Activated naive CD4-positive, alpha-beta T cell treated with anti-CD3 and anti-CD28 coated beads for 36 hours (primary cell): Measurements from ENCODE around the gene PRMT2. TPM values are rescaled to one million over a fixed set of nuclear protein-coding genes. Genes with fewer than 3 reads are reported as not detected.
"Not testable (repeated sequence)": the region's sequence is repeated elsewhere in the genome, so short reads cannot be mapped to it uniquely, and the experiment has no call there.

ENCODE experiments used
- CTCF ChIA-PET: fragments of 350-600 bp; sonication (Branson Sonifier 250); formaldehyde crosslinking; loops from one replicate; lab custom pipeline; 2021; ENCODE audit warnings: antibody characterized with exemption; lab: Charles Lee
- DNase-seq: peaks from one replicate; pipeline ENCODE4 v3.0.0-alpha.2; 2020
- H3K27ac Mint-ChIP-seq: one replicate; pipeline ENCODE4 v1.8.0; 2021; ENCODE audit warnings: mild to moderate bottlenecking, mixed read lengths
- H3K27me3 Mint-ChIP-seq: one replicate; pipeline ENCODE4 v1.8.0; 2021; ENCODE audit warnings: low read depth, mixed read lengths
- H3K36me3 Mint-ChIP-seq: one replicate; pipeline ENCODE4 v1.8.0; 2021; ENCODE audit warnings: low read depth, mixed read lengths
- H3K4me1 Mint-ChIP-seq: one replicate; pipeline ENCODE4 v1.8.0; 2021; ENCODE audit warnings: low read depth, mixed read lengths
- H3K4me3 Mint-ChIP-seq: one replicate; pipeline ENCODE4 v1.8.0; 2021; ENCODE audit warnings: mild to moderate bottlenecking, moderate library complexity, mixed read lengths
- H3K9me3 Mint-ChIP-seq: one replicate; pipeline ENCODE4 v1.8.0; 2021; ENCODE audit warnings: mixed read lengths
- intact Hi-C: fragments of 100-400 bp; cut with micrococcal nuclease; formaldehyde crosslinking; loops from one replicate; pipeline ENCODE4 v1.15.1; 2023
- total RNA-seq, 2 experiments: library from RNA; stranded (reverse); gene quantifications; one replicate each; pipeline ENCODE4 v1.2.3, GENCODE V29; 2021

Gene PRMT2
- total RNA-seq, 2 experiments from 2014 or later = 78.5 to 81.1 TPM

GRCh38 chr21:46666941-46667740 lies 31.7 kb downstream of the PRMT2 start:
- peak; percentile 28 for DNase-seq
- CTCF ChIA-PET = no interaction called here
- Mint-ChIP-seq H3K27ac (no peak overlapping the region), H3K9me3 (no peaks in the 10 kb centered on the region), H3K27me3 (no peaks in the 10 kb centered on the region), H3K36me3 (peaks cover 2% of the 10 kb centered on the region), H3K4me1 (peaks cover 6% of the 10 kb centered on the region), H3K4me3 (peak overlapping the region; percentile 80)
- intact Hi-C loops = no loop called here

- DNase-seq = peak; percentile 22
- intact Hi-C loops = no loop called here
- no peak overlapping the region for H3K27ac Mint-ChIP-seq
These were observed 32.4 kb downstream of the PRMT2 start for GRCh38 chr21:46667741-46668380.

GRCh38 chr21:46668381-46668780 lies 32.9 kb downstream of the PRMT2 start:
- Mint-ChIP-seq H3K9me3 (no peaks in the 10 kb centered on the region), H3K27me3 (no peaks in the 10 kb centered on the region), H3K4me3 (peak overlapping the region; percentile 80), H3K4me1 (peaks cover 6% of the 10 kb centered on the region), H3K36me3 (peaks cover 2% of the 10 kb centered on the region), H3K27ac (no peak overlapping the region)
- intact Hi-C loops = no loop called here
- DNase-seq = no peak
- CTCF ChIA-PET = no interaction called here

More at GRCh38 chr21:46667741-46668380, 32.4 kb downstream of the PRMT2 start:
- Mint-ChIP-seq H3K36me3 (peaks cover 2% of the 10 kb centered on the region), H3K27me3 (no peaks in the 10 kb centered on the region), H3K4me1 (peaks cover 6% of the 10 kb centered on the region), H3K4me3 (peak overlapping the region; percentile 80), H3K9me3 (no peaks in the 10 kb centered on the region)
- CTCF ChIA-PET = no interaction called here

- intact Hi-C loops, CTCF ChIA-PET, H3K36me3 Mint-ChIP-seq, H3K4me3 Mint-ChIP-seq, DNase-seq, H3K4me1 Mint-ChIP-seq, H3K27ac Mint-ChIP-seq, H3K27me3 Mint-ChIP-seq, H3K9me3 Mint-ChIP-seq: not testable (repeated sequence)
These were observed 33.4 kb downstream of the PRMT2 start for GRCh38 chr21:46668904-46669303.

GRCh38 chr21:46674430-46675007 lies 39.0 kb downstream of the PRMT2 start:
- CTCF ChIA-PET = no interaction called here
- no peak for DNase-seq
- no peaks in the 10 kb centered on the region for H3K9me3 Mint-ChIP-seq
- H3K4me3 Mint-ChIP-seq = no peak overlapping the region
- intact Hi-C loops = no loop called here
- H3K27ac Mint-ChIP-seq = no peak overlapping the region
- H3K27me3 Mint-ChIP-seq = no peaks in the 10 kb centered on the region
- no peaks in the 10 kb centered on the region for H3K36me3 Mint-ChIP-seq
- H3K4me1 Mint-ChIP-seq = no peaks in the 10 kb centered on the region

- no peaks in the 10 kb centered on the region for H3K4me1 Mint-ChIP-seq
- H3K27ac Mint-ChIP-seq = no peak overlapping the region
- no peak overlapping the region for H3K4me3 Mint-ChIP-seq
- no peak for DNase-seq
- H3K9me3 Mint-ChIP-seq = no peaks in the 10 kb centered on the region
- no peaks in the 10 kb centered on the region for H3K36me3 Mint-ChIP-seq
- H3K27me3 Mint-ChIP-seq = no peaks in the 10 kb centered on the region
- intact Hi-C loops = no loop called here
- CTCF ChIA-PET = interaction anchor here (1.0 kb wide), 1 partner anchor 14 kb away, joined by 5 read pairs; no protein-coding TSS in a partner anchor
These were observed 40.3 kb downstream of the PRMT2 start for GRCh38 chr21:46675595-46676280.

- H3K4me1 Mint-ChIP-seq, H3K4me3 Mint-ChIP-seq, CTCF ChIA-PET, DNase-seq, H3K36me3 Mint-ChIP-seq, H3K9me3 Mint-ChIP-seq, H3K27me3 Mint-ChIP-seq, H3K27ac Mint-ChIP-seq, intact Hi-C loops: not testable (repeated sequence)
These were observed 41.1 kb downstream of the PRMT2 start for GRCh38 chr21:46676542-46676941.

- H3K36me3 Mint-ChIP-seq, H3K27ac Mint-ChIP-seq, CTCF ChIA-PET: not testable (repeated sequence)
These were observed 46.1 kb downstream of the PRMT2 start for GRCh38 chr21:46681593-46681992.

GRCh38 chr21:46698652-46699051 lies 63.2 kb downstream of the PRMT2 start:
- H3K4me1 Mint-ChIP-seq, H3K9me3 Mint-ChIP-seq, H3K27ac Mint-ChIP-seq, H3K27me3 Mint-ChIP-seq, DNase-seq, H3K4me3 Mint-ChIP-seq, H3K36me3 Mint-ChIP-seq, CTCF ChIA-PET, intact Hi-C loops: not testable (repeated sequence)

More at GRCh38 chr21:46681593-46681992, 46.1 kb downstream of the PRMT2 start:
- H3K9me3 Mint-ChIP-seq, H3K27me3 Mint-ChIP-seq, H3K4me3 Mint-ChIP-seq, intact Hi-C loops, DNase-seq, H3K4me1 Mint-ChIP-seq: not testable (repeated sequence)

GRCh38 chr21:46699104-46699503 lies 63.6 kb downstream of the PRMT2 start:
- intact Hi-C loops, H3K27me3 Mint-ChIP-seq, H3K9me3 Mint-ChIP-seq, H3K4me1 Mint-ChIP-seq, H3K27ac Mint-ChIP-seq, H3K36me3 Mint-ChIP-seq, CTCF ChIA-PET, DNase-seq, H3K4me3 Mint-ChIP-seq: not testable (repeated sequence)
